Activated naive CD4-positive, alpha-beta T cell treated with anti-CD3 and anti-CD28 coated beads, Interleukin-2, amount 10 ng/mL, durations not matched to agents 5 hours and 36 hours (primary cell): ENCODE data around the gene SAAL1. TPM values are rescaled to one million over a fixed set of nuclear protein-coding genes. Genes with fewer than 3 reads are reported as not detected.

ENCODE experiments used
- total RNA-seq, 2 experiments: library from RNA; stranded (reverse); gene quantifications; one replicate each; pipeline ENCODE4 v1.2.3, GENCODE V29; 2021

SAAL1 gene
- total RNA-seq: 10 to 100 TPM; 17.4 to 20.5 TPM

GRCh38 chr11:18105802-18106574 lies at the start of gene SAAL1:
SAAL1 (minus strand) TSS chr11:18106082; CDS start chr11:18106041, 41 bp downstream.

DNA sequence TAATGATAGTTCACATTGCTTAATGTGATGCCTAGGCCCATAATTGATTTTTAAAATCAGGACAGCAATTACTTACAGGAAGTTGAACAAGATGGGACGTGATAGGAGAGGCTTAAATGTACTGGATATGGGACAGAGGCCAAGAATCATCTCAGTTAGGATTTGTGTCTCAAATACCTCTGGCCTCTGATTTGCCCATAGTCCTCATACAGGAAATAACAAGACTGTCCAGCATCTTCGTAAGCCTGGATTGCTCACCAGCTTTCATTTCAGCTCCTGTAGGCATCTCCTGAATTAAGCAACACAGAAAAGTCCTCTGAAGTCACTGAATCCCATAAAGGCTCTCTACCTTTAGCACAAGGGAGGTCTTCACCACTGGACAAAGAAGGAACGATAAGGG lies 26.5 kb upstream of the SAAL1 start, which contains the start of gene MRGPRX3:
TSS of gene MRGPRX3 (plus strand) at position 231 of the 400 bp plus-strand sequence. CDS start 4,632 bp downstream, outside the sequence.

DNA sequence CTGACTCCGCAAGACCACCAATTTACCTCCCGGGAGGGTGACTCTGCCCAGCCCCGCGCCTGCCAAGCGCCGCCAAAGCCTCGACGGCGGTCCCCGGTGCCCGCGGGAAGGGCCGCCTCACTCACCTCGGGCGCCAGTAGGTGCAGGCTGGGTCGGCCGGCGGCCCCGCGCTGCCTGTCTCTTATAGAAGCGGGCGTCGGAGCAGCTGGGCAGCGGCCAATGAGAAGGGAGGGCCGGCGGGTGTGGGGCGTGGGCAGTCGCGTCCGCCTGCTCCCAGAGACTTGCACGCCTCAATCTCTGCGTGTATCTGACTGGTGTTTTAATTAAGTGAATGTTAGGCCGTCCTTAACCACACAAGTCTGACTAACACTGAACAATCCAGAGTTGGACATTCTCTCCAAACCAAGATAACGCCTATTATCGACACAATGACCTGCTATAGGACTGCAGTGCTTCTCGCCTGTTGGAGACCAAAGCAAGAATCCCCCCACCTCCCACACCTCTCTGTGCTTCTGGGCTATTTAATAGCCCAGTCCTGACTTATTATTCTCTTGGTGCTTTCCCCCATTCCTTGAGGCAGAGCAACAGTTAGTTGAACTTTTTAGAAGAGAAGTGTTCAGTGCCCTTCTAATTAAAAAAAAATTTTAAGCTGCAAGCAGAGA lies 59.6 kb downstream of the SAAL1 start, which contains the start of gene TPH1:
TSS of gene TPH1 (minus strand) at position 154 of the 662 bp plus-strand sequence. CDS start 5,507 bp downstream, outside the sequence.

Other genes starting within 250 kb of the SAAL1 start
- 10 to 100 TPM; 35.8 to 38.3 TPM for gene SERGEF, start 93.0 kb downstream of the SAAL1 start, total RNA-seq
- under 1 TPM; 0.14 to 0.40 TPM for gene TPH1, start 59.8 kb downstream of the SAAL1 start, total RNA-seq
- gene MRGPRX3, start 26.5 kb upstream of the SAAL1 start, total RNA-seq: not detected
- not detected for gene MRGPRX4, start 66.8 kb upstream of the SAAL1 start, total RNA-seq
- not detected for gene SAA4, start 130.7 kb upstream of the SAAL1 start, total RNA-seq
- gene SAA2, start 142.6 kb upstream of the SAAL1 start, total RNA-seq: not detected
- not detected for gene SAA1, start 160.2 kb upstream of the SAAL1 start, total RNA-seq
- 10 to 100 TPM; 14.8 to 17.5 TPM for gene HPS5, start 216.1 kb upstream of the SAAL1 start, total RNA-seq
- gene GTF2H1, start 216.5 kb upstream of the SAAL1 start, total RNA-seq: 10 to 100 TPM; 43.6 to 48.2 TPM